K562 (cell line): Measurements from ENCODE around the gene SLC29A2. TPM values are rescaled to one million over a fixed set of nuclear protein-coding genes. Genes with fewer than 3 reads are reported as not detected.

Experiments used
- ATAC-seq: fragments of 200-7000 bp; cut with Tn5 transposase; 3 replicates; pipeline ENCODE4 v1.9.1; 2020; ENCODE audit warnings: moderate library complexity
- BruUV-seq: library from RNA; stranded (reverse); fragments of 400-500 nt; replicated peaks from 2 replicates; lab custom pipeline; 2021; lab: Mats Ljungman, UMichigan
- CTCF ChIA-PET: fragments of 300-600 bp; formaldehyde crosslinking; extraction: SDS; loops from one replicate; lab custom pipeline; 2021; ENCODE audit warnings: low intra/inter-chr PET ratio; lab: Yijun Ruan, JAX
- POLR2A ChIA-PET: fragments of 300-600, 350-650 bp; sonication (Branson Sonifier 250); formaldehyde crosslinking; extraction: SDS; loops from one replicate; lab custom pipeline; 2021; ENCODE audit warnings: antibody characterized with exemption, inconsistent platforms; lab: Yijun Ruan, JAX
- DNase-seq, 4 experiments: peaks; one replicate each; pipeline versions ENCODE4 v3.0.0 to v3.0.0-alpha.2; 2011 to 2018; ENCODE audit warnings: low spot score in 3 of 4, mixed read lengths in 3 of 4; ENCODE audit errors: extremely low read depth in 1 of 4
- FAIRE-seq: peaks from 2 replicates; lab custom pipeline; 2011; peaks lifted over from hg19 to GRCh38; lab: Jason Lieb, UNC
- H2AFZ ChIP-seq: 2 replicates; pipeline ENCODE4 v1.6.0; 2011; ENCODE audit warnings: low read depth, low read length, control low read depth, inconsistent platforms
- H3K27ac ChIP-seq: fragments of 200-600 bp; 3 replicates; pipeline ENCODE4 v1.8.0; 2011; ENCODE audit warnings: low read depth, mild to moderate bottlenecking, control low read depth, inconsistent platforms, low read length, moderate library complexity, mixed read lengths; ENCODE audit errors: extremely low read depth
- H3K27me3 ChIP-seq, 2 experiments: fragments of 300-600 bp in 1 of 2; 2 replicates in 1 of 2; 3 replicates in 1 of 2; pipeline versions ENCODE4 v1.6.0 to v1.8.0; 2011; ENCODE audit warnings: inconsistent platforms in 2 of 2, low read length in 2 of 2, mild to moderate bottlenecking in 1 of 2, mixed read lengths in 1 of 2, moderate library complexity in 1 of 2; ENCODE audit not compliant: control insufficient read depth in 2 of 2, insufficient read depth in 2 of 2
- H3K36me3 ChIP-seq: fragments of 300-600 bp; 3 replicates; pipeline ENCODE4 v1.8.0; 2011; ENCODE audit warnings: mild to moderate bottlenecking, low read length, inconsistent platforms; ENCODE audit not compliant: control insufficient read depth, insufficient read depth
- H3K4me1 ChIP-seq, 2 experiments: fragments of 200-600 bp in 1 of 2; replicated peaks in 1 of 2; 2 replicates in 1 of 2; 3 replicates in 1 of 2; pipeline versions ENCODE4 v1.5.1 to v1.8.0; 2011; ENCODE audit warnings: inconsistent platforms in 2 of 2, low read length in 2 of 2, mild to moderate bottlenecking in 1 of 2, mixed read lengths in 1 of 2, moderate library complexity in 1 of 2; ENCODE audit not compliant: control insufficient read depth in 2 of 2, insufficient read depth in 2 of 2
- H3K4me2 ChIP-seq: 2 replicates; pipeline ENCODE4 v1.6.1; 2011; ENCODE audit warnings: low read length, control low read depth, inconsistent platforms, mixed read lengths; ENCODE audit not compliant: insufficient read depth
- H3K4me3 ChIP-seq: fragments of 200-600 bp; sonication (generic), shearing (Covaris generic); 2 replicates; pipeline ENCODE4 v1.5.1; 2016; ENCODE audit warnings: control low read depth, inconsistent platforms
- H3K79me2 ChIP-seq: fragments of 200-600 bp; 3 replicates; pipeline ENCODE4 v1.8.0; 2011; ENCODE audit warnings: low read length, inconsistent platforms; ENCODE audit not compliant: control insufficient read depth, insufficient read depth
- H3K9ac ChIP-seq, 2 experiments: 2 replicates each; pipeline versions ENCODE4 v1.6.0 to v1.6.1; 2011; ENCODE audit warnings: low read depth in 2 of 2, low read length in 2 of 2, control low read depth in 1 of 2, inconsistent platforms in 1 of 2, mild to moderate bottlenecking in 1 of 2, mixed read lengths in 1 of 2; ENCODE audit not compliant: insufficient read depth in 1 of 2
- H3K9me1 ChIP-seq: one replicate; pipeline ENCODE4 v1.6.0; 2011; ENCODE audit warnings: inconsistent platforms, mild to moderate bottlenecking, low read length, moderate library complexity; ENCODE audit not compliant: control insufficient read depth, insufficient read depth
- H3K9me3 ChIP-seq: replicated peaks from 2 replicates; pipeline ENCODE4 v1.5.1; 2011; ENCODE audit warnings: low read depth, low read length, inconsistent platforms; ENCODE audit not compliant: control insufficient read depth, insufficient read depth
- H4K20me1 ChIP-seq: replicated peaks from 2 replicates; pipeline ENCODE4 v1.6.1; 2011; ENCODE audit warnings: low read length, inconsistent platforms, mixed read lengths; ENCODE audit not compliant: control insufficient read depth, insufficient read depth
- BCL6 ChIP-seq: fragments of 250-450 bp; sonication (Bioruptor Pico); IDR thresholded peaks from 2 replicates; pipeline ENCODE4 v1.4.0; 2020
- BRF1 ChIP-seq: IDR thresholded peaks from 3 replicates; pipeline ENCODE4 v1.6.1; 2011; ENCODE audit warnings: borderline replicate concordance, mild to moderate bottlenecking; ENCODE audit not compliant: insufficient read length; ENCODE audit errors: extremely low read depth
- CC2D1A ChIP-seq: fragments of 450-650 bp; IDR thresholded peaks from 2 replicates; pipeline ENCODE4 v1.6.1; 2017; ENCODE audit warnings: mild to moderate bottlenecking
- CHCHD3 ChIP-seq: fragments of 250-450 bp; sonication (Bioruptor Pico); IDR thresholded peaks from 2 replicates; pipeline ENCODE4 v2.1.2; 2022; ENCODE audit warnings: mild to moderate bottlenecking
- CREB1 ChIP-seq, 2 experiments: sonication (generic) in 1 of 2; formaldehyde crosslinking in 1 of 2; IDR thresholded peaks; 2 replicates each; pipeline versions ENCODE4 v1.6.1 to v1.8.0; 2012 to 2022; ENCODE audit warnings: inconsistent platforms in 1 of 2, mild to moderate bottlenecking in 1 of 2, missing genetic modification reagents in 1 of 2, moderate library complexity in 1 of 2
- ETV6 ChIP-seq, 3 experiments: fragments of 150-350 bp in 1 of 3; sonication (generic) in 1 of 3; formaldehyde crosslinking in 1 of 3; IDR thresholded peaks; 2 replicates each; pipeline versions ENCODE4 v1.6.1 to v1.8.0; 2014 to 2022; ENCODE audit warnings: borderline replicate concordance in 2 of 3, low read depth in 2 of 3, antibody characterized with exemption in 1 of 3, low read length in 1 of 3, mild to moderate bottlenecking in 1 of 3, missing genetic modification reagents in 1 of 3
- MBD1 ChIP-seq: fragments of 250-450 bp; sonication (Bioruptor Pico); IDR thresholded peaks from 2 replicates; pipeline ENCODE4 v1.8.0; 2022; ENCODE audit warnings: inconsistent platforms
- MNT ChIP-seq, 2 experiments: fragments of 450-650 bp; conservative IDR thresholded peaks; 2 replicates each; pipeline ENCODE4 v1.6.1; 2017; ENCODE audit warnings: mild to moderate bottlenecking in 2 of 2, moderate library complexity in 2 of 2
- NBN ChIP-seq: fragments of 450-650 bp; IDR thresholded peaks from 2 replicates; pipeline ENCODE4 v1.6.1; 2016; ENCODE audit warnings: low read depth, mild to moderate bottlenecking
- PTBP1 ChIP-seq: fragments of 200-400 bp; formaldehyde crosslinking; IDR thresholded peaks from 2 replicates; pipeline ENCODE4 v1.6.1; 2017; ENCODE audit warnings: low read depth, low read length
- PYGO2 ChIP-seq: fragments of 450-650 bp; IDR thresholded peaks from 2 replicates; pipeline ENCODE4 v1.6.1; 2016; ENCODE audit warnings: mild to moderate bottlenecking, missing genetic modification characterization, moderate library complexity, missing compliant biosample characterization
- SPI1 ChIP-seq: IDR thresholded peaks from 2 replicates; pipeline ENCODE4 v1.6.1; 2011; ENCODE audit warnings: low read depth, low read length, control low read depth, borderline replicate concordance
- TCFL5 ChIP-seq: fragments of 250-450 bp; sonication (Bioruptor Pico); conservative IDR thresholded peaks from 2 replicates; pipeline ENCODE4 v1.6.1; 2021; ENCODE audit warnings: mild to moderate bottlenecking, moderate library complexity, matching md5 sums
- ZC3H4 ChIP-seq: sonication (generic); formaldehyde crosslinking; IDR thresholded peaks from 2 replicates; pipeline ENCODE4 v1.9.0; 2021; ENCODE audit warnings: missing genetic modification reagents, borderline replicate concordance
- ZFX ChIP-seq: sonication (generic); formaldehyde crosslinking; IDR thresholded peaks from 2 replicates; pipeline ENCODE4 v1.8.0; 2022; ENCODE audit warnings: mild to moderate bottlenecking, missing genetic modification reagents, moderate library complexity
- ZNF239 ChIP-seq: fragments of 250-450 bp; sonication (Bioruptor Pico); IDR thresholded peaks from 2 replicates; pipeline ENCODE4 v1.4.0; 2020; ENCODE audit warnings: mild to moderate bottlenecking
- ZNF445 ChIP-seq: fragments of 250-450 bp; sonication (Bioruptor Pico); IDR thresholded peaks from 2 replicates; pipeline ENCODE4 v1.4.0; 2020; ENCODE audit warnings: low read depth, mild to moderate bottlenecking, moderate library complexity
- ZNF57 ChIP-seq: fragments of 450-650 bp; formaldehyde crosslinking; IDR thresholded peaks from 2 replicates; pipeline ENCODE4 v1.4.0; 2020; ENCODE audit warnings: mild to moderate bottlenecking, moderate library complexity
- WGBS: fragments of 100-300 bp; shearing (Covaris generic); methylation state at CpG from one replicate; pipeline ENCODE4 v1.1.6; 2016; ENCODE audit warnings: low coverage, mixed read lengths; ENCODE audit not compliant: insufficient coverage; ENCODE audit errors: missing lambda C conversion rate; 5-methylcytosine and 5-hydroxymethylcytosine counted together
- in situ Hi-C: fragments of 300-500 bp; cut with MboI; formaldehyde crosslinking; loops from 4 replicates; pipeline ENCODE4 v1.15.0; 2018; ENCODE audit warnings: inconsistent platforms, mixed read lengths
- intact Hi-C: fragments of 100-400 bp; cut with micrococcal nuclease; formaldehyde crosslinking; loops from 2 replicates; pipeline ENCODE4 v1.14.2; 2022
- polyA plus RNA-seq, 8 experiments: library from polyadenylated mRNA; depleted of rRNA in 4 of 8; stranded (reverse) in 5 of 8; unstranded in 3 of 8; fragments of >200 nt; fragmentation: Nextera tagmentation in 2 of 8; fragmentation: Illumina TruSeq in 1 of 8; extraction: Ambion mirVana in 2 of 8; extraction: Trizol in 1 of 8; gene quantifications; 2 replicates each; pipeline versions ENCODE4 v1.2.1 to v1.2.3, GENCODE V29; 2011 to 2014; ENCODE audit warnings: inconsistent platforms in 1 of 8, missing spikeins in 1 of 8
- total RNA-seq, 7 experiments: library from RNA; depleted of rRNA in 6 of 7; stranded (reverse); fragments of >200 nt in 6 of 7; fragmentation: Illumina TruSeq in 2 of 7; extraction: Trizol in 2 of 7; gene quantifications; 2 replicates each; pipeline versions ENCODE4 v1.2.1 to v1.2.3, GENCODE V29; 2011 to 2021; ENCODE audit warnings: low replicate concordance in 1 of 7

SLC29A2 gene
- total and polyA plus RNA-seq, 9 of the 15 experiments (the other 6 are each of a cell fraction or from before 2014, with no cell fraction given), result 2.4 to 48.6 (median 14.2) TPM

- no peak overlapping the region for H2AFZ ChIP-seq
- BruUV-seq, result no TSS peak
- CTCF ChIA-PET, result no interaction called here
Observed at GRCh38 chr11:66314561-66315497, 56.7 kb downstream of the SLC29A2 start.

More at GRCh38 chr11:66314561-66315497, 56.7 kb downstream of the SLC29A2 start:
- intact Hi-C loops (no loop called here), in situ Hi-C loops (no loop called here)
- no peak overlapping the region for H3K4me3 ChIP-seq
- TF ChIP-seq ETV6 (IDR thresholded peaks at IDR 0.05; ENCODE audit: borderline replicate concordance in 1 of 2, low read depth in 2 of 2, low read length in 1 of 2) (no peak), ETV6 (CRISPR knock-in tag; IDR thresholded peaks at IDR 0.05; ENCODE audit: borderline replicate concordance) (no peak), BRF1 (no peak), SPI1 (no peak), PTBP1 (no peak), ZC3H4 (CRISPR knock-in tag) (no peak), CC2D1A (no peak), CHCHD3 (CRISPR knock-in tag) (no peak), BCL6 (CRISPR knock-in tag) (no peak), MBD1 (CRISPR knock-in tag) (no peak), ZNF445 (no peak), ZFX (CRISPR knock-in tag) (no peak), ZNF239 (CRISPR knock-in tag) (no peak), TCFL5 (no peak), NBN (no peak), ZNF57 (no peak), CREB1 (IDR thresholded peaks at IDR 0.05) (no peak), CREB1 (CRISPR knock-in tag; IDR thresholded peaks at IDR 0.05) (no peak), MNT (conservative IDR thresholded peaks at IDR 0.05) (no peak), PYGO2 (tag) (no peak)
- H3K36me3 ChIP-seq, result no peaks in the 10 kb centered on the region
- H3K4me2 ChIP-seq, result no peak overlapping the region
- no peak for ATAC-seq
- H3K9me3 ChIP-seq, result no peaks in the 10 kb centered on the region
- H3K27me3 ChIP-seq, result no peaks in the 10 kb centered on the region
- no peak for FAIRE-seq
- 37% methylated on average over 9 of the region's 17 CpGs for WGBS
- peak overlapping the region in 1 of 2 experiments; percentile 66; a peak in 1 of 4 replicates for H3K9ac ChIP-seq
- H3K9me1 ChIP-seq, result no peaks in the 10 kb centered on the region
- no peak for DNase-seq
- H4K20me1 ChIP-seq, result no peaks in the 10 kb centered on the region
- peaks cover 16 to 72% of the 10 kb centered on the region in 2 experiments for H3K4me1 ChIP-seq
- POLR2A ChIA-PET, result interaction anchor here (0.5 to 0.9 kb wide), 5 partner anchors 12 to 930 kb away, joined by 3 to 6 read pairs (median 3); partner anchors contain the start of gene YIF1A
- H3K27ac ChIP-seq, result no peak overlapping the region
- no peaks in the 10 kb centered on the region for H3K79me2 ChIP-seq
